Measurements from ENCODE around the gene FGF14.

FGF14 gene

GRCh38 chr13:102091231-102091630, 310.6 kb downstream of the FGF14 start:
- H3K36me3 ChIP-seq (ENCODE audit: control insufficient read depth, insufficient read depth, low read length), result no peaks in the 10 kb centered on the region
- no peak overlapping the region for H3K9ac ChIP-seq
- no peak for TF ChIP-seq CTCF (IDR thresholded peaks at IDR 0.05)
- no peaks in the 10 kb centered on the region for H3K27me3 ChIP-seq (ENCODE audit: control insufficient read depth, insufficient read depth, low read length)
- no peak overlapping the region for H3K27ac ChIP-seq
- no peak overlapping the region for H3K4me2 ChIP-seq (ENCODE audit: low read length)
- no peak overlapping the region for H2AFZ ChIP-seq
- no peak overlapping the region for H3K4me3 ChIP-seq (ENCODE audit: low read depth, low read length)
- no peaks in the 10 kb centered on the region for H3K79me2 ChIP-seq
- peaks cover 3% of the 10 kb centered on the region for H3K9me3 ChIP-seq (ENCODE audit: control insufficient read depth, low read length)
- H3K4me1 ChIP-seq, result no peaks in the 10 kb centered on the region

GRCh38 chr13:102090532-102090931, 311.3 kb downstream of the FGF14 start:
- no peak for TF ChIP-seq CTCF (IDR thresholded peaks at IDR 0.05)
- H2AFZ ChIP-seq, result no peak overlapping the region
- H3K9me3 ChIP-seq (ENCODE audit: control insufficient read depth, low read length), result peaks cover 3% of the 10 kb centered on the region
- H3K4me1 ChIP-seq, result no peaks in the 10 kb centered on the region
- H3K4me2 ChIP-seq (ENCODE audit: low read length), result no peak overlapping the region
- no peak overlapping the region for H3K27ac ChIP-seq
- H3K9ac ChIP-seq, result no peak overlapping the region
- no peaks in the 10 kb centered on the region for H3K27me3 ChIP-seq (ENCODE audit: control insufficient read depth, insufficient read depth, low read length)
- no peaks in the 10 kb centered on the region for H3K79me2 ChIP-seq
- H3K4me3 ChIP-seq (ENCODE audit: low read depth, low read length), result no peak overlapping the region
- no peaks in the 10 kb centered on the region for H3K36me3 ChIP-seq (ENCODE audit: control insufficient read depth, insufficient read depth, low read length)

- H3K79me2 ChIP-seq, result no peaks in the 10 kb centered on the region
- H3K27ac ChIP-seq, result no peak overlapping the region
- no peaks in the 10 kb centered on the region for H3K27me3 ChIP-seq (ENCODE audit: control insufficient read depth, insufficient read depth, low read length)
- no peaks in the 10 kb centered on the region for H3K36me3 ChIP-seq (ENCODE audit: control insufficient read depth, insufficient read depth, low read length)
- no peak overlapping the region for H2AFZ ChIP-seq
- H3K9me3 ChIP-seq (ENCODE audit: control insufficient read depth, low read length), result peaks cover 3% of the 10 kb centered on the region
- TF ChIP-seq CTCF (IDR thresholded peaks at IDR 0.05), result no peak
- no peak overlapping the region for H3K4me2 ChIP-seq (ENCODE audit: low read length)
- no peak overlapping the region for H3K4me3 ChIP-seq (ENCODE audit: low read depth, low read length)
- H3K9ac ChIP-seq, result no peak overlapping the region
- no peaks in the 10 kb centered on the region for H3K4me1 ChIP-seq
Observed at GRCh38 chr13:102089722-102090121, 312.1 kb downstream of the FGF14 start.

- H3K9me3 ChIP-seq (ENCODE audit: control insufficient read depth, low read length), result peaks cover 3% of the 10 kb centered on the region
- H3K27me3 ChIP-seq (ENCODE audit: control insufficient read depth, insufficient read depth, low read length), result no peaks in the 10 kb centered on the region
- no peak overlapping the region for H3K9ac ChIP-seq
- H3K79me2 ChIP-seq, result no peaks in the 10 kb centered on the region
- H3K4me3 ChIP-seq (ENCODE audit: low read depth, low read length), result no peak overlapping the region
- no peaks in the 10 kb centered on the region for H3K36me3 ChIP-seq (ENCODE audit: control insufficient read depth, insufficient read depth, low read length)
- H2AFZ ChIP-seq, result no peak overlapping the region
- no peaks in the 10 kb centered on the region for H3K4me1 ChIP-seq
- no peak overlapping the region for H3K4me2 ChIP-seq (ENCODE audit: low read length)
- no peak for TF ChIP-seq CTCF (IDR thresholded peaks at IDR 0.05)
- no peak overlapping the region for H3K27ac ChIP-seq
Observed at GRCh38 chr13:102089177-102089576, 312.7 kb downstream of the FGF14 start.

GRCh38 chr13:102073251-102073650, 328.6 kb downstream of the FGF14 start:
- H3K79me2 ChIP-seq, result no peaks in the 10 kb centered on the region
- H3K27me3 ChIP-seq (ENCODE audit: control insufficient read depth, insufficient read depth, low read length), result no peaks in the 10 kb centered on the region
- no peak overlapping the region for H3K9ac ChIP-seq
- no peak overlapping the region for H3K4me3 ChIP-seq (ENCODE audit: low read depth, low read length)
- H3K9me3 ChIP-seq (ENCODE audit: control insufficient read depth, low read length), result no peaks in the 10 kb centered on the region
- no peak for TF ChIP-seq CTCF (IDR thresholded peaks at IDR 0.05)
- no peak overlapping the region for H3K27ac ChIP-seq
- no peak overlapping the region for H2AFZ ChIP-seq
- no peaks in the 10 kb centered on the region for H3K36me3 ChIP-seq (ENCODE audit: control insufficient read depth, insufficient read depth, low read length)
- H3K4me2 ChIP-seq (ENCODE audit: low read length), result no peak overlapping the region
- no peaks in the 10 kb centered on the region for H3K4me1 ChIP-seq
